SK-N-SH treated with all-trans-retinoic acid at 6 μM for 48 hours (cell line): ENCODE results near the gene KRT35.
"Not testable (repeated sequence)": the region's sequence is repeated elsewhere in the genome, so short reads cannot be mapped to it uniquely, and the experiment has no call there.

ENCODE experiments used
- ATAC-seq: fragments of 200-7000 bp; cut with Tn5 transposase; 3 replicates; pipeline ENCODE4 v1.9.1; 2020; ENCODE audit warnings: mild to moderate bottlenecking, moderate library complexity
- BACH2 ChIP-seq: fragments of 250-450 bp; sonication (Bioruptor Pico); IDR thresholded peaks from 2 replicates; pipeline ENCODE4 v1.9.0; 2021; ENCODE audit warnings: mild to moderate bottlenecking, borderline replicate concordance
- CSDC2 ChIP-seq: fragments of 250-450 bp; sonication (Bioruptor Pico); IDR thresholded peaks from 2 replicates; pipeline ENCODE4 v1.5.0; 2020; ENCODE audit warnings: mild to moderate bottlenecking, moderate library complexity
- GLIS3 ChIP-seq: fragments of 250-450 bp; sonication (Bioruptor Pico); IDR thresholded peaks from 2 replicates; pipeline ENCODE4 v1.5.0; 2020; ENCODE audit warnings: mild to moderate bottlenecking, moderate library complexity
- ISL1 ChIP-seq: fragments of 250-450 bp; sonication (Bioruptor Pico); IDR thresholded peaks from 2 replicates; pipeline ENCODE4 v2.1.2; 2022; ENCODE audit warnings: mild to moderate bottlenecking, moderate library complexity
- OSR1 ChIP-seq: fragments of 250-450 bp; sonication (Bioruptor Pico); IDR thresholded peaks from 2 replicates; pipeline ENCODE4 v1.8.0; 2022; ENCODE audit warnings: moderate library complexity, mild to moderate bottlenecking, inconsistent platforms
- PPARA ChIP-seq: fragments of 250-450 bp; sonication (Bioruptor Pico); IDR thresholded peaks from 2 replicates; pipeline ENCODE4 v1.5.0; 2020; ENCODE audit warnings: mild to moderate bottlenecking, borderline replicate concordance
- RARB ChIP-seq: fragments of 250-450 bp; sonication (Bioruptor Pico); IDR thresholded peaks from 2 replicates; pipeline ENCODE4 v1.8.0; 2021; ENCODE audit warnings: mild to moderate bottlenecking, moderate library complexity
- SNAI2 ChIP-seq: fragments of 250-450 bp; sonication (Bioruptor Pico); IDR thresholded peaks from 2 replicates; pipeline ENCODE4 v1.5.0; 2020; ENCODE audit warnings: mild to moderate bottlenecking, moderate library complexity
- TOX ChIP-seq: fragments of 250-450 bp; sonication (Bioruptor Pico); IDR thresholded peaks from 2 replicates; pipeline ENCODE4 v1.8.0; 2021; ENCODE audit warnings: mild to moderate bottlenecking, moderate library complexity, borderline replicate concordance
- ZC3H10 ChIP-seq: fragments of 250-450 bp; sonication (Bioruptor Pico); IDR thresholded peaks from 2 replicates; pipeline ENCODE4 v1.5.1; 2021; ENCODE audit warnings: mild to moderate bottlenecking, moderate library complexity
- ZFP3 ChIP-seq: fragments of 250-450 bp; sonication (Bioruptor Pico); IDR thresholded peaks from 2 replicates; pipeline ENCODE4 v1.5.0; 2020; ENCODE audit warnings: mild to moderate bottlenecking, moderate library complexity
- ZFP30 ChIP-seq: fragments of 450-650 bp; formaldehyde crosslinking; IDR thresholded peaks from 2 replicates; pipeline ENCODE4 v1.5.0; 2022; ENCODE audit warnings: mild to moderate bottlenecking, moderate library complexity
- ZNF70 ChIP-seq: fragments of 450-650 bp; formaldehyde crosslinking; IDR thresholded peaks from 2 replicates; pipeline ENCODE4 v1.5.0; 2020; ENCODE audit warnings: mild to moderate bottlenecking, moderate library complexity
- ZNF8 ChIP-seq: fragments of 450-650 bp; formaldehyde crosslinking; IDR thresholded peaks from 2 replicates; pipeline ENCODE4 v1.5.0; 2020; ENCODE audit warnings: mild to moderate bottlenecking, moderate library complexity
- TF ChIP-seq, protein P1 (sequence below): fragments of 250-450 bp; sonication (Bioruptor Pico); IDR thresholded peaks from 2 replicates; pipeline ENCODE4 v1.8.0; 2021; ENCODE audit warnings: low read depth, mild to moderate bottlenecking, moderate library complexity, borderline replicate concordance
- TF ChIP-seq, protein P2 (sequence below): fragments of 250-450 bp; sonication (Bioruptor Pico); IDR thresholded peaks from 2 replicates; pipeline ENCODE4 v1.8.0; 2020; ENCODE audit warnings: mild to moderate bottlenecking, moderate library complexity, borderline replicate concordance
- TF ChIP-seq, protein P3 (sequence below): fragments of 250-450 bp; sonication (Bioruptor Pico); IDR thresholded peaks from 2 replicates; pipeline ENCODE4 v1.5.1; 2020; ENCODE audit warnings: low read depth, mild to moderate bottlenecking, moderate library complexity
- TF ChIP-seq, protein P4 (sequence below): fragments of 250-450 bp; sonication (Bioruptor Pico); IDR thresholded peaks from 2 replicates; pipeline ENCODE4 v1.5.0; 2020; ENCODE audit warnings: mild to moderate bottlenecking, moderate library complexity
- TF ChIP-seq, protein P5 (sequence below): fragments of 250-450 bp; sonication (Bioruptor Pico); IDR thresholded peaks from 2 replicates; pipeline ENCODE4 v1.5.1; 2021; ENCODE audit warnings: mild to moderate bottlenecking, moderate library complexity

Gene KRT35

DNA sequence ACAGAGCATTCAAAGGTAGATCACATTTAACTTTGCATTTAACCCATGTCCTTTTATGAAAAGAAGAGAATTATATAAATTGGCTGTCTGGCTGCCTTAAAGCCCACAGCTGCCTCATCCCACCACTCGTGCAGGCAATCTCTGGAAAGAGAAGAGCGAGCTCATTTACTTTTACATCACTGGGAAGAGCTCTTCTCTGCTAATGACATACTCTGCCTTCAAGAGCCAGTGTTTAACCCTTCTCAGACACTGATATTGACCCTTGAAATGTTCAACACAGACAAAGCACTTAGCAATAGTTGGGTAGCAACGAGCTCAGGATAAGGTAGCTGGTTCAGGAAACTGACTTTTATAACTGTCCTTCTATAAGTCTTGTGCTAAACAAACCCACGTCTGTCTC, 46.9 kb downstream of the KRT35 start:
- TF ChIP-seq ZNF70 (CRISPR knock-in tag) (no peak), TOX (CRISPR knock-in tag) (no peak), BACH2 (CRISPR knock-in tag) (no peak), ZNF8 (CRISPR knock-in tag) (no peak), CSDC2 (CRISPR knock-in tag) (no peak), ISL1 (CRISPR knock-in tag) (no peak), ZFP30 (no peak), RARB (no peak), ZFP3 (CRISPR knock-in tag) (no peak), SNAI2 (CRISPR knock-in tag) (no peak), PPARA (CRISPR knock-in tag) (no peak), GLIS3 (CRISPR knock-in tag) (no peak), OSR1 (no peak)
- TF ChIP-seq, protein P1, sequence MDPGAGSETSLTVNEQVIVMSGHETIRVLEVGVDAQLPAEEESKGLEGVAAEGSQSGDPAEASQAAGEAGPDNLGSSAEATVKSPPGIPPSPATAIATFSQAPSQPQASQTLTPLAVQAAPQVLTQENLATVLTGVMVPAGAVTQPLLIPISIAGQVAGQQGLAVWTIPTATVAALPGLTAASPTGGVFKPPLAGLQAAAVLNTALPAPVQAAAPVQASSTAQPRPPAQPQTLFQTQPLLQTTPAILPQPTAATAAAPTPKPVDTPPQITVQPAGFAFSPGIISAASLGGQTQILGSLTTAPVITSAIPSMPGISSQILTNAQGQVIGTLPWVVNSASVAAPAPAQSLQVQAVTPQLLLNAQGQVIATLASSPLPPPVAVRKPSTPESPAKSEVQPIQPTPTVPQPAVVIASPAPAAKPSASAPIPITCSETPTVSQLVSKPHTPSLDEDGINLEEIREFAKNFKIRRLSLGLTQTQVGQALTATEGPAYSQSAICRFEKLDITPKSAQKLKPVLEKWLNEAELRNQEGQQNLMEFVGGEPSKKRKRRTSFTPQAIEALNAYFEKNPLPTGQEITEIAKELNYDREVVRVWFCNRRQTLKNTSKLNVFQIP (CRISPR knock-in tag): no peak
- TF ChIP-seq, protein P2, sequence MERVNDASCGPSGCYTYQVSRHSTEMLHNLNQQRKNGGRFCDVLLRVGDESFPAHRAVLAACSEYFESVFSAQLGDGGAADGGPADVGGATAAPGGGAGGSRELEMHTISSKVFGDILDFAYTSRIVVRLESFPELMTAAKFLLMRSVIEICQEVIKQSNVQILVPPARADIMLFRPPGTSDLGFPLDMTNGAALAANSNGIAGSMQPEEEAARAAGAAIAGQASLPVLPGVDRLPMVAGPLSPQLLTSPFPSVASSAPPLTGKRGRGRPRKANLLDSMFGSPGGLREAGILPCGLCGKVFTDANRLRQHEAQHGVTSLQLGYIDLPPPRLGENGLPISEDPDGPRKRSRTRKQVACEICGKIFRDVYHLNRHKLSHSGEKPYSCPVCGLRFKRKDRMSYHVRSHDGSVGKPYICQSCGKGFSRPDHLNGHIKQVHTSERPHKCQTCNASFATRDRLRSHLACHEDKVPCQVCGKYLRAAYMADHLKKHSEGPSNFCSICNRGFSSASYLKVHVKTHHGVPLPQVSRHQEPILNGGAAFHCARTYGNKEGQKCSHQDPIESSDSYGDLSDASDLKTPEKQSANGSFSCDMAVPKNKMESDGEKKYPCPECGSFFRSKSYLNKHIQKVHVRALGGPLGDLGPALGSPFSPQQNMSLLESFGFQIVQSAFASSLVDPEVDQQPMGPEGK (CRISPR knock-in tag): no peak
- TF ChIP-seq, protein P3, sequence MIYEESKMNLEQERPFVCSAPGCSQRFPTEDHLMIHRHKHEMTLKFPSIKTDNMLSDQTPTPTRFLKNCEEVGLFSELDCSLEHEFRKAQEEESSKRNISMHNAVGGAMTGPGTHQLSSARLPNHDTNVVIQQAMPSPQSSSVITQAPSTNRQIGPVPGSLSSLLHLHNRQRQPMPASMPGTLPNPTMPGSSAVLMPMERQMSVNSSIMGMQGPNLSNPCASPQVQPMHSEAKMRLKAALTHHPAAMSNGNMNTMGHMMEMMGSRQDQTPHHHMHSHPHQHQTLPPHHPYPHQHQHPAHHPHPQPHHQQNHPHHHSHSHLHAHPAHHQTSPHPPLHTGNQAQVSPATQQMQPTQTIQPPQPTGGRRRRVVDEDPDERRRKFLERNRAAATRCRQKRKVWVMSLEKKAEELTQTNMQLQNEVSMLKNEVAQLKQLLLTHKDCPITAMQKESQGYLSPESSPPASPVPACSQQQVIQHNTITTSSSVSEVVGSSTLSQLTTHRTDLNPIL: no peak
- TF ChIP-seq, protein P4, sequence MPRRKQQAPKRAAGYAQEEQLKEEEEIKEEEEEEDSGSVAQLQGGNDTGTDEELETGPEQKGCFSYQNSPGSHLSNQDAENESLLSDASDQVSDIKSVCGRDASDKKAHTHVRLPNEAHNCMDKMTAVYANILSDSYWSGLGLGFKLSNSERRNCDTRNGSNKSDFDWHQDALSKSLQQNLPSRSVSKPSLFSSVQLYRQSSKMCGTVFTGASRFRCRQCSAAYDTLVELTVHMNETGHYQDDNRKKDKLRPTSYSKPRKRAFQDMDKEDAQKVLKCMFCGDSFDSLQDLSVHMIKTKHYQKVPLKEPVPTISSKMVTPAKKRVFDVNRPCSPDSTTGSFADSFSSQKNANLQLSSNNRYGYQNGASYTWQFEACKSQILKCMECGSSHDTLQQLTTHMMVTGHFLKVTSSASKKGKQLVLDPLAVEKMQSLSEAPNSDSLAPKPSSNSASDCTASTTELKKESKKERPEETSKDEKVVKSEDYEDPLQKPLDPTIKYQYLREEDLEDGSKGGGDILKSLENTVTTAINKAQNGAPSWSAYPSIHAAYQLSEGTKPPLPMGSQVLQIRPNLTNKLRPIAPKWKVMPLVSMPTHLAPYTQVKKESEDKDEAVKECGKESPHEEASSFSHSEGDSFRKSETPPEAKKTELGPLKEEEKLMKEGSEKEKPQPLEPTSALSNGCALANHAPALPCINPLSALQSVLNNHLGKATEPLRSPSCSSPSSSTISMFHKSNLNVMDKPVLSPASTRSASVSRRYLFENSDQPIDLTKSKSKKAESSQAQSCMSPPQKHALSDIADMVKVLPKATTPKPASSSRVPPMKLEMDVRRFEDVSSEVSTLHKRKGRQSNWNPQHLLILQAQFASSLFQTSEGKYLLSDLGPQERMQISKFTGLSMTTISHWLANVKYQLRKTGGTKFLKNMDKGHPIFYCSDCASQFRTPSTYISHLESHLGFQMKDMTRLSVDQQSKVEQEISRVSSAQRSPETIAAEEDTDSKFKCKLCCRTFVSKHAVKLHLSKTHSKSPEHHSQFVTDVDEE: no peak
- ATAC-seq: no peak

DNA sequence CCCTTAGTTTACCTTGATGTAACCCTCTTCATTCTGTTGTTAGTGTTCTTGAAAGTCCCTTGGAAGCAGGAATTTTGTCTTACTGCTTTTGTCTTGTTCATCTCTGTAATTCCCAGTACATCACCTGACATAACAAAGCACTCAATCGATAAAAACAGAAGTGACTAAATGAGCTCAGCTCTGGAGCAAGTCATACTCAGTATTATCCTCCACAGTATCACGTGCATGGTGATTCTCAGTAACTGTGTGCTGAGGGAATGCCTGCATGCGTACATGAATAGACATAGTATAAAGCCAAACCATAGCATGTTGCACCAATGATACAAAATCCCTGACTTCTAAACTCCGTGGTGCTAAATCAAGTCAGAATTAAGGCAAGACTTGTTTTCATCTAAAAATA, 47.4 kb downstream of the KRT35 start:
- TF ChIP-seq, protein P3: no peak
- TF ChIP-seq CSDC2 (CRISPR knock-in tag): no peak
- no peak for TF ChIP-seq ZFP3 (CRISPR knock-in tag)
- no peak for TF ChIP-seq OSR1
- TF ChIP-seq RARB: no peak
- TF ChIP-seq, protein P1 (CRISPR knock-in tag): no peak
- no peak for TF ChIP-seq ZNF8 (CRISPR knock-in tag)
- no peak for TF ChIP-seq ZC3H10 (CRISPR knock-in tag)
- TF ChIP-seq TOX (CRISPR knock-in tag): no peak
- TF ChIP-seq, protein P4: no peak
- TF ChIP-seq, protein P5, sequence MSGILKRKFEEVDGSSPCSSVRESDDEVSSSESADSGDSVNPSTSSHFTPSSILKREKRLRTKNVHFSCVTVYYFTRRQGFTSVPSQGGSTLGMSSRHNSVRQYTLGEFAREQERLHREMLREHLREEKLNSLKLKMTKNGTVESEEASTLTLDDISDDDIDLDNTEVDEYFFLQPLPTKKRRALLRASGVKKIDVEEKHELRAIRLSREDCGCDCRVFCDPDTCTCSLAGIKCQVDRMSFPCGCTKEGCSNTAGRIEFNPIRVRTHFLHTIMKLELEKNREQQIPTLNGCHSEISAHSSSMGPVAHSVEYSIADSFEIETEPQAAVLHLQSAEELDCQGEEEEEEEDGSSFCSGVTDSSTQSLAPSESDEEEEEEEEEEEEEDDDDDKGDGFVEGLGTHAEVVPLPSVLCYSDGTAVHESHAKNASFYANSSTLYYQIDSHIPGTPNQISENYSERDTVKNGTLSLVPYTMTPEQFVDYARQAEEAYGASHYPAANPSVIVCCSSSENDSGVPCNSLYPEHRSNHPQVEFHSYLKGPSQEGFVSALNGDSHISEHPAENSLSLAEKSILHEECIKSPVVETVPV (CRISPR knock-in tag): no peak
- TF ChIP-seq, protein P2 (CRISPR knock-in tag): no peak
- ATAC-seq: no peak

DNA sequence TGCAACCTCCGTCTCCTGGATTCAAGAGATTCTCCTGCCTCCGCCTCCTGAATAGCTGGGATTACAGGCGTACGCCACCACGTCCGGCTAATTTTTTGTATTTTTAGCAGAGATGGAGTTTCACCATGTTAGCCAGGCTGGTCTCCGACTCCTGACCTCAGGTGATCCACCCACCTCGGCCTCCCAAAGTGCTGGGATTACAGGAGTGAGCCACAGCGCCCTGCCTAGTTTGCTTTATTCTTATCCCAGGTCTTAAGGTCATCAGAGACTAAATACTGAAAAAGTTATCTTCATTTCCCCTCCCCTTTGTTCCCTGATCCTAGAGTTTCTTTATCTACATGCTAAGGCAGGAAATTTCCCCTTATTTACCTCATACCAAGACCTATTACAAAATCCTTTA, 50.6 kb downstream of the KRT35 start:
- not testable (repeated sequence) for ATAC-seq
